Stimulated activated CD4-positive, alpha-beta T cell treated with anti-CD3 and anti-CD28 coated beads, Interleukin-4, amount 100 ng/mL, for 4 hours (primary cell): ENCODE data around the gene PRR20E.
"Not testable (repeated sequence)": the region's sequence is repeated elsewhere in the genome, so short reads cannot be mapped to it uniquely, and the experiment has no call there.

ENCODE experiments used
- DNase-seq, 2 experiments: peaks; one replicate each; pipeline ENCODE4 v3.0.0-alpha.2; 2020

The PRR20E gene

GRCh38 chr13:57166897-57167296 lies at the start of gene PRR20E:
PRR20E (plus strand) TSS chr13:57167197; CDS start chr13:57167584, 387 bp downstream.
- not testable (repeated sequence) for DNase-seq

GRCh38 chr13:57123681-57124080 lies 43.3 kb upstream of the PRR20E start:
- no peak for DNase-seq

- no peak for DNase-seq
Measured at GRCh38 chr13:57128909-57129308, 38.1 kb upstream of the PRR20E start.

DNA sequence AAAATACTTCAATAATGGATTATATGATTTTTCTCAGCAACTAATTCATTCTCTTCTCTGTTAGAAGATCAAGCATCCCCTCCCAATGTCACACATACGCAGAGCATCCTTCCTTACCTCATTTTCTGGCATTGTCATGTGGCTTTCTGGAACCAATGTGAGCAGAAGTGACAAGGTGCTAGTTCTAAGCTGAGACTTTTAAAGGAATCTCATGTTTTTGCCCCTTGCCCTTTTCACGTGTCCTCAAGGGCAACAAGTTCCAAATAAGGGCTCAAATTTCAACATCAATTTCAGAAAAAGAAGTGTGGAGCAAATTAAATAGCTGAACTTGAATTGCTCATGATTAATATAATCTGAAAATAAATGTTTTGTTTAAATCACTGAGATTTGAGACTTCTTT lies 30.9 kb upstream of the PRR20E start:
- DNase-seq: no peak

DNA sequence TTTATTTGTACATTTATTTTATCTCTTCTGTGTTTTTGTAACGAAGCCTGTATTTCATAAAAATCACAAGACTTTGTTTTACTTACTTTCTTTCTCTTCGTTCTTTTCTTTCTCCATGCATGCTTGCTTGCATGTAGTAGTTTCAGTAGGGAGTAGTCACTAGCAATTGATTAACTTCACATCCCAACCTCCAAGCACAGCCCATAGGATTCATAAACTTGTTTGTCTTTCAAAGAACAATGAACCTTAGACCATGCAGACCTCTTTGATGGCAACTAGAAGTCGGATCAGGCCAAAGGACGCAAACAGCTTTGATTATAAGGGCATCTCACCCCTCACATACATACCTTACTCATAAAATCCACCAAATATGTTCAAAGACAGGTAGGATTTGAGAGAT lies 29.4 kb upstream of the PRR20E start:
- no peak for DNase-seq

GRCh38 chr13:57138988-57139387 lies 28.0 kb upstream of the PRR20E start:
- no peak for DNase-seq

DNA sequence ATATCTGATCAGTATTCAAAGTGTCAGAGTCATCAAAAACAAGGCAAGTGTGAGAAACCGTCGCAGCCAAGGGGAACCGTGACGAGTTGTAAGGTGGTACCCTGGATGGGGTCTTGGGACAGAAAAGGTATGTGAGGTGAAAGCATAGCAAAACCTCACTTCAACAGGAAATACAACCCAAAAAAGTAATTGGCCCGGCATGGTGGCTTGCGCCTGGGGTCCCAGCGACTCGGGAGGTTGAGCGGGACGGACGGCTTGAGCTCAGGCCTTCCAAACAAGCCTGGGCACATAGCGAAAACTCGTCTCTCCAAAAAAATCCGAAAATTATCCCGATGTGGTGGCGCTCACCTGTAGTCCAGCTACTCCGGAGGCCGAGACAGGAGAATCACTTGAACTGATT lies 27.2 kb upstream of the PRR20E start:
- not testable (repeated sequence) for DNase-seq

DNA sequence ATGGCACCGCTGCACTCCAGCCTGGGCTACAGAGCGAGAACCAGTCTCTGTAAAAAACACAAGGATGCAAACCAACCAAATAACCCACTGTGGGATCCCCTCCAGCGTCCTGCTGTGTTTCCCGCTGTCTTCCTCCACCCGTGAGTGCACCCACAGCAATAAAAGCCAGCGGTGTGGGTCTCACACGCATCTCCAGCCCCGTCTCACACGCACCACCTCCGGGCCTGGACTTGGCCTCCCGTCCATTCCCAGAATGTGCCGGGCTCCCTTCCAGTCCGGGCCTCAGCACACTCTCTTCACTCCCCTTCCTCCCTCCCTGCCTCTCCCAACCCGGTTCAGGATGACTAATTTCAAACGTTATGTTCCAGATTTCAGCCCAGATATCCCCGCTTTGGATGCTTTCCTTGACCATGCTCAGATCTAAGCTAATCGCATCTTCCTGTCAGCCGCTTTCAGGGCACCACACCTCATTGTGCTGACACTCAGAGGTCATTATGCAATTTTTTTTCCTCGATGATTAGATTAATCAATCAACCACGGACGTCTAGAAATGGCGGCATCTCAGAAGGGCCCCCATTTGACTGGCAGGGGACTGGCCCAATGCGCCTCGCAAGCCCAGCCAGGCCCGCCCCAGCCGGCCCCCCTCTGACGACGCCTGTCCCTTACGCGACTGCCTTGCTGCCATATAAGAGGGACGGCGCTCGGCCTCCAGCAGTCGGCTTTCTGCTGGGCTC lies 26.6 kb upstream of the PRR20E start, which contains the start of gene PRR20A:
Gene PRR20A, plus strand, starts transcription at position 684 of the 734 bp plus-strand sequence. CDS start 387 bp downstream, outside the sequence.
- not testable (repeated sequence) for DNase-seq

- not testable (repeated sequence) for DNase-seq
Measured at GRCh38 chr13:57147188-57147587, 19.8 kb upstream of the PRR20E start, which contains the start of gene PRR20B. PRR20B (plus strand) TSS chr13:57147488; CDS start chr13:57147875, 387 bp downstream.

DNA sequence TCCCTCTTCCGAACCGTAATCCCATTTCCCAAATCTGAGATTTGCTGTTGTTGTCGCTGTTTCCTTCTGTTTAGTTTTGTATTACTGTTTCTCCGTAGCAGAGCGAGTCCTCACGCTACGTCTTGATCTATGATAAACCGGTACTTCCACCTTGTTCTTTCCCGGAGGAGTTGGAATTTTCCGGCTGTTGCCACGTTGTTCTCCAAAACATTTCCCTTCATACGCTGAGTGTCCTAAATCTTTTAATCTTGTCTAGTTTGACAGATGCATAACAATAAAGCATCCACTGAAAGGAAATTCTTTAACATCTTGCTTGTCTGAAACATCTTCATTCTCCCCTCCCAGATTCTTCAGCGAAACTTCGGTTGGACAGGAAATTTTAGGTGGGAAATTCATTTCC lies 18.9 kb upstream of the PRR20E start:
- DNase-seq: not testable (repeated sequence)

- DNase-seq: not testable (repeated sequence)
Measured at GRCh38 chr13:57153761-57154160, 13.2 kb upstream of the PRR20E start, which contains the start of gene PRR20C. PRR20C (plus strand) TSS chr13:57154061; CDS start chr13:57154448, 387 bp downstream.

GRCh38 chr13:57160332-57160731 lies 6.7 kb upstream of the PRR20E start, which contains the start of gene PRR20D:
PRR20D (plus strand) TSS chr13:57160632; CDS start chr13:57161019, 387 bp downstream.
- not testable (repeated sequence) for DNase-seq

DNA sequence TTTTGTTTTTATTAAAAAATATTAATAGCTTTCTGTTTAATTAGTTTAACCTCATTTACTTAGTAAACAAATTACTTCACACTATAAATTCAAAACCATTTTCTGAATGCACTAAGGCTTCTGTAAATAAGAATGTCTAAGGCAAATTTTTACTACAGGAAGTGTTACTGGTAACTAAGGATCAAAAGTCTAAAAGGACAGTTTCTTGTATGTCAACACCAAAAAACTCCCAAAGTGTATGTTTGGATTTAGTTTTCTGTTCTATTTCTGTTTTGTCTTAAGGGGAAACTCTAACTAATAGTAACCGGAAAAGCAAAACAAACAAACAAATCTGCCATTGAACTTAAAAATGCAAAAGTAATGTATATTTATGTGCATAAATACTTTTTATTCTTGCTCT lies 24.7 kb downstream of the PRR20E start:
- DNase-seq: no peak

DNA sequence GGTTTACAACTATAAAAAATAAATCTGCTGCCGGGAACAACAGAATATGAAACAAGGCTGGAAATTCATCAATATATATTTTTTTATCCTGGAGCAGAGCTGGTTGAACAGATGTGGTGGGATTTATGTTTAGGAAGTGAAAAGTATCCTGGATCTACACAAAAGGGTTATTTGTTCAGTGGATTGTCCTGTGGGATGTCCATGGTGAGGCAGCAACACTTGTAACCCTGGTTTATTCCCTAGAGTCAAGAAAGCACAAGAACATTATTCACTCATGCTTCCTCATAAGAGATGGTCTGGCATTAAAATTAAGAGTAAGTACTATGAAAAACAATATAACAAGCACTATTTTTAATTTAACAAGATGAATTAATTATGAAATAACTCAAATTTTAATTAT lies 46.0 kb downstream of the PRR20E start:
- DNase-seq: no peak
